RKO (cell line): ENCODE data around the gene POU2AF1.

ENCODE experiments used
- DNase-seq: peaks from one replicate; pipeline ENCODE4 v3.0.0-alpha.2; 2016; ENCODE audit warnings: low spot score

The POU2AF1 gene

DNA sequence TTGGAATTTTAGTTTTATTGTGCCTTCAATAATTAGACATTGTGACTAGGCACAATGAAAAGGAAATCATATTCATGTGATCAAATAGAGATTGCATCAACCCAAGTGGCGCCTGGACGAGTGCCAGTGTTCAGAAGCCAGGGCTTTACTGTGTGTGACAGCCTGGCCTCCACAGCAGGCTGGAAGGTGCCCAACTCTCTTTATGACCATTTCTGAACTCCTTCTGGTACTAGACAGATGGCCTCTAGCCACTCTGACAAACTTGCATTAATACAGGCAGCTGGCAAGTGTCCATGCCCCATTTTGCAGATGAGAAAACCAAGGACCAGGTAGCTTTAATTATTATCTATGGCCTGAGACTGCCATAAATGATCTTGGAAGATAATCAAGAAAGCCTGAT lies 8.3 kb upstream of the POU2AF1 start:
- DNase-seq, result no peak

DNA sequence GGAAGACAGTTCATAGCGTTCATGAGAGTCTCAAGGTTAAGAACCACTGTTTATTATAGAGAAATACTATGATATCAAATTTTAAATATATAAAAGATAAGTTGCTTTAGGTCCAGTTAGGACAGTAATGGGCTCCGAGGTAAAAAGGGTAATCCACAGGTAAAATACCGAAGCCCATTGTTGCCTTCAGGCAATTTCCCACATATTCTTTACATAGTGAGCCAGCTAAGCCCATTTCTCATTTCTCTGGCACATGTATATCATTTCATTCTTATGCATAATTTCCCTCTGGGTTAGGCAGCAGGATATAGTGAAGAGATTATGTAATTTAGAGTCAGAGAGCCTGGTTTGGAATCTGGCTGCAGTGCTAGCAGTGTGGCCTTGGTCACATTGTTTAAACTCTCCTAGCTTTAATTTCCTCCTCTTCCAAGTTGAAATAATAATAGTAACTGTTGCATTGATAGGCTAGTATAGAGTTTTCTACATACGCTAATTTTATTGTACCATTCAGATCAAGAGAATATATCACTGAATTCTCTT lies 7.6 kb upstream of the POU2AF1 start:
- no peak for DNase-seq

DNA sequence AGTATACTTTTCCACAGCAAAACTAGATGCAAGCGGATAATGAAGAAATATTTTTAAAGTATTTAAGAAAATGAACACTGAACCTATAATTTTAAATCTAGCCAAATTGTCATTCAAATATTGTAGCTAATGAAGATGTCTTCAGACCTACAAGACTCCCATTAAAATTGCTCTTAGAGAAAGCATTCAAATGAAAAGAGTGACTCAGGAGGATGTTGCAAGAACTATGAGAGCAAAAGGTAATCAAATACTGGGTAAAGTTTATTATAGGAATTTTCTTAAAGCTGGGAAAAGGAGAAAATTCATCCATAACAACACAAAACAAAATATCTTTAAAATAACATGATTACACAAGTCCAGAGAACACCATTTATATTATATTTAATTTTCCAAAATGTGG lies 5.4 kb upstream of the POU2AF1 start:
- DNase-seq, result no peak

DNA sequence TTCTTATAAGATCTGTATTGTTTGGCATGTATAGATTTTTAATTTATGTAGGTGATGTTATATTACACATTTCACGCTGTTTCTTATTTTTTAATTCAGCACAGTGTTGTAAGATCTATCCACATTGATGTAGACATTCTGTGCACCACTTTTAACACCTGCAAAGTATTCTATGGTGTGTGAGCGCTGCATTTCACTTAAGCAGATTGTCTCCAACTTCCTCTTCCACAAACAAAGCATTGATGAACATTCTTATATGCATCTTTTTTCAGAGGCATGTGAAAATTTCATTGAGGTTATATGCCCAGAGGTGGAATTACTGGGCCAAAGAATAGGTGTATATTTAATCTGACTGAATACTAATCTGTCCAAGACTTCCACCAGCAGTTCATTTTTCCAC lies 3.4 kb upstream of the POU2AF1 start:
- no peak for DNase-seq

DNA sequence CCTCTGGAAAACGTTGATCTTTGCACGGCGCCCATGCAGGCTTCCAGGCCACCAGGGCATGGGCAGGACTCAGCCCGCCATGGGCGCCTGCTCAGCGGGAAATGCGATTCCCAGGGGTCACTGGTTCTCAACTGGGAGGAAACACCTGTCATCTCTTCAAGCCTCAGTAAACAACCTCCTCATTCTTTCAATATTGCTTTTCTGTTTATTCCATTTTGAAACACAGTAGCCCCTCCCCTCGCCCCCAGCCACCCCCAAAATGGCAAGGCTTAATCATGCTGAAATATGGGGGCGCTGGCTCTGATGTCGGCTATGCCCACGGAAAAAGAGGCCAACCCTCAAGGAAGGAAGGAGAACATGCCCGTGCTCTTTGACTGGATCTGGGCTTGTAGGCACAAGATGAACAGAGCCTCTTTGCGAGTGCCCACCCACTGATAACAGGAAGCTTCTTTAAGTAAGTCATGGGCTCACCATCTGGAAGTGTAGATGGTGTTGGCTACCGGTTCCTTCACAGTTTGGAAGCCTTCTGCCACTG lies 594 bp upstream of the POU2AF1 start:
- no peak for DNase-seq

DNA sequence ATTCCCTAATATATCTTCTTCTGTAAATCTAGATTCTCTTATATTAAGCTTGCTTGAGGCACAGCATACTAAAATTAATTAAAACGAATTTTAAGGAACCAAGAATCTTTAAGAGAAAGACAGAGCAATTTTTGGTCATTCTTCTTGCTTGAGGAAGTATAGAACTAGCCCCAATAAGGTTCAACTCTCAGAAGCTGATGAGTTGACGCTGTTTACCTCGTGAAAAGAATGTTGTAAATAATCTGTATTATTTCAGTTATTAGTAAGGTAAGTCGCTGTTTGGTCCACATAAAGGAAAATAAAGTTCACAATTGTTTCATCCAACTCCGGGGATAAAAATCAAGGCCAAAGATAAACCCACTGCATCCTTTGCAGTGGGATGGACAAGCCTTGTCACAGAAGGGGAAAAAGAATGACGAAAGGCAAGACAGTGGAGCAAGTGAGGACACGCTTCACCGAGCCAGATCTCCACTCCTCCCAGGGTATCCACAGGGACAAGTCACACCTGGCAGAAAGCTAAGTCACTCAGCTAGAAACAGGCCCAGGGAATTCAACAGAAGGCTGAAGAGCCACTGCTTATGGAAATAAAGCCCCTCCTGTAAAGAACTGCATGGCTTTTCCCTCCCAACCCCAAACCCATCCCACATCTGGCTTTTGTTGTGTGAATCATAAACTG lies 752 bp downstream of the POU2AF1 start:
- no peak for DNase-seq

DNA sequence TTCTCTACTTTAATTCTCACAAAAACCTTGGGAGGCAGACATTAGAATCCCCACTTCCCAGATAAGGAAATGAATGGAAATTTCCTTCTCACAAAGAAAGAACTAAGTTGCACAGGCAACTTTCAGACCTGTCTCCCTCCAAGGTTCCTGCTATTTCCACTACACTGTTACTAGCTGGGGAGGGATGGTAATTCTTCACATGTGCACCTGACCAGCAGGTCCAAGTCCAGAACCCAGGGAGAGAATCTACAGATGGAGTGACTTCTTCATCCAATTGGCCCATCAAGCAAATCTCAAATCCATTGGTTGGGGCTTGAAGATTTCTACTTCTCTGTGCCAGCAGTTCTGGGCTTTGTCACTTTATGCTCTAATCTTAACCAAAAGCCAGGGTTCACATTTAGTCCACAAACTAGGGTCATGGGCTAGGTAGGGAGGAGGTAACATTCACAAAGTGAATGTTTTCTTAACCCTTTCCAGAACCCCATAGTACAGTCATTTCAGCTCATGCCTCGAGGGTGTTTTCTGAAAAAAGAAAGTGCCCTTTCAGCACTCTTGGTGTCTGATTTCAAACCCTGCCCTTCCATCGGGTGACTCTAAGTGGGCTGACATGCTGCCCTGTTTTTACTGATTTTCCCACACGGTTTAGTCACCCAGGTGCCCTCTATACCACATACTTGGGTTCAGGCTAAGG lies 2.7 kb downstream of the POU2AF1 start:
- no peak for DNase-seq

DNA sequence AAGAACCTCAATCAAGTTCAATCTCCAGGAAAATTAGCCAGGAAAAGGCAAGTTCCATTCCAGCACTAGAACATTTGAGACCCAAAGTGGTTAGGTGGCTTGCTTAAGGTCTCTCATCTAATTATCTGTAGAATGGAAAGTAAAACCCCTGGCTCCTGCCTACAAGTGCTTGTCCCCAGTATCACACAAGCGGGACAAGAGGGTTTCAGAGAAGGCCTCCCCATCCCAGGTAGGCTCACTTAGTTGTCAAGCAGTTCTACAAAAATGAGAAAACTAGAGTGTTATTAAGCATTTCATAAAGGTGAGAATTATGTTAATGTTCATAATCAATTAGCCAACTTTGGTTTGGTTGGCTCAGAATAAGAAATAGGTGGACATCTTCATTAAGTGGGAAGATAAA lies 5.5 kb downstream of the POU2AF1 start:
- DNase-seq, result no peak

DNA sequence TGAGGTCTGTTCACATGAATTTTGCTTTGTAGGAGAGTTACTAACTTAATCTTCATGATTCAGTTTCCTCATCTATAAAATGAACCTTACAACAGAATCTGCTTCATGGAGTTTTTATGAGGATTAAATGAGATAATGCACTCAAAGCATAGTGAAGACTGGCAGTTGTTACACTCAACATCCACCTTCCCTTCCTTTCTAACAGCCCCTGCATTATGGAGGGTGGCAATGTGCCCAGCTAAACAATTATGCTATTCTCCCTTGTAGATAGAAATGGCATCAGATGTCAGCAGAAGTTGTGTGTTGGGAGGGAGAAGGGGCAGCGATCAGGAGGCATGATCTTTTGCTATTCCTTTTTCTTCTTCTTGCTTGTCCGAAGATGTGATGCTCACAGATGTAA lies 6.5 kb downstream of the POU2AF1 start:
- no peak for DNase-seq

DNA sequence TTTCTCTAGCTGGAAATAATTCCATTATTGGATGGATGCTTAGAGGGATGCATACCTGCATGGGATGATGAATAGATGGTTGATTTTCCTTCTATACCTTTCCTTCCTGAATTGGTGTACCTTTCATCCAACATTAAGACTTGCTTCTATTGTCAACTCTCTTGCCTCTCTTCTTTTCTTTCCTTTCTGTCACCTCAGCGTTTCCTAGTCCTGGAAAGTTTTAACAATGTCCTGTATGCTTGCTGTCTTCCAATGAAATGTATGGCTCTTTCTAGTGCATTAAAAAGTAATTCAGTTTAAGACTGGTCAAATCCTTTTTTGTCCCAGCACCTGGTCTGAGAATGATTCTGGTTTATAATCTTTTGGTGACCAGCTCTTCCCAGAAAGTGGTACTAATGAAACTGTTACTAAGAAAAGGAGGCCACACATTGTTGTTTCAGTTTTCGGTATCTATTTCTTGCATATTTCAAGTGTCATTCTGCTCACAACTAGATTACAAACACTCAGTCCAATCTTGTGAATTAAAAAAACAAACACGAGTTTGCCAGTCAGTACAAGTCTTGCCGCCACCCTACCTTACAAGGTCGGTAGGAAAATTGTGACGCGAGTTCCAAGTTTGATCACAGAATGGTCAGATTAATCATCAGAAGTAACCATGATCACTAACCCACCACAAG lies 8.0 kb downstream of the POU2AF1 start:
- no peak for DNase-seq

DNA sequence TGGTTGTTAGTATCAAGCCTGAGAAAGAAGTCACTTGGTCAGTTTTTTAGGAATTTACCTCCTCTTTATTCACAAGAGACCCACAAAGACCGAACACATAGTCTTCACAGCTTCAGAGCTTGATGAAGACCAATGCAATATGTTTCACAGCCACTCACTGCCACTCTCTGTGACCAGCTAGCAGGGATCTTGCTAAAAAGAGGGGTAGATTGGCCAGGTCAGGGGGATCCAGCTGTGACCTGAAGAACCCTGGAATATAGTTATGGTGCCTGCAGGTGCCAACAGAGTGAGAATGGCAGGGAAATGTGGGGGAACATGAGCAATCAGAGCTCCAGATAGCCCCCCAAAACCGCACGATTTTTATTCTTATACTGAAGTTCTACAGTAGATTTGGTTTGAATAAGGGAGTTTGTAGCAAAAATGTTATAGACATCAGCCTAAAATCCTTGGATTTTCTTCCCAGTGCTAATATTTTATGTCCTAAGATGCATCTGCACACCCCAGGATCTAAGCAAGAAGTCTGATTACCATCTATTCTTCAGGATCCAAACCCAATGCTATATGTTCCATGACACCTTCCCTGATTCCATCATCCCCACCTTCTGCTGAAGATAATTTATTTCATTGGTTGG lies 8.7 kb downstream of the POU2AF1 start:
- no peak for DNase-seq

DNA sequence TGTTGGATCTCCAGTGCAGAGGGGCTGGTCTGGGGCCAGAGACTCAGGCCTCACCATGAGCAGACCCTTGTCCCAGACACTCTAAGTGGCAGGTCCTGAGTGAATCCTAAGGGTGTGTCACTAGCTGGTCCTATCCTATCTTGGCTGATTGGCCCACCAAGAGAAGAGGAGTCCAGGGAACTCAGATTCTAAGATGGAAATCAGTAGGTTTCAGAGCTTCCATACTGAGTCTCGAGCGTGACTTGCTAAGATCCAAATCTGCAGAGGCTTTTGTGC lies 10.9 kb downstream of the POU2AF1 start:
- DNase-seq, result no peak

DNA sequence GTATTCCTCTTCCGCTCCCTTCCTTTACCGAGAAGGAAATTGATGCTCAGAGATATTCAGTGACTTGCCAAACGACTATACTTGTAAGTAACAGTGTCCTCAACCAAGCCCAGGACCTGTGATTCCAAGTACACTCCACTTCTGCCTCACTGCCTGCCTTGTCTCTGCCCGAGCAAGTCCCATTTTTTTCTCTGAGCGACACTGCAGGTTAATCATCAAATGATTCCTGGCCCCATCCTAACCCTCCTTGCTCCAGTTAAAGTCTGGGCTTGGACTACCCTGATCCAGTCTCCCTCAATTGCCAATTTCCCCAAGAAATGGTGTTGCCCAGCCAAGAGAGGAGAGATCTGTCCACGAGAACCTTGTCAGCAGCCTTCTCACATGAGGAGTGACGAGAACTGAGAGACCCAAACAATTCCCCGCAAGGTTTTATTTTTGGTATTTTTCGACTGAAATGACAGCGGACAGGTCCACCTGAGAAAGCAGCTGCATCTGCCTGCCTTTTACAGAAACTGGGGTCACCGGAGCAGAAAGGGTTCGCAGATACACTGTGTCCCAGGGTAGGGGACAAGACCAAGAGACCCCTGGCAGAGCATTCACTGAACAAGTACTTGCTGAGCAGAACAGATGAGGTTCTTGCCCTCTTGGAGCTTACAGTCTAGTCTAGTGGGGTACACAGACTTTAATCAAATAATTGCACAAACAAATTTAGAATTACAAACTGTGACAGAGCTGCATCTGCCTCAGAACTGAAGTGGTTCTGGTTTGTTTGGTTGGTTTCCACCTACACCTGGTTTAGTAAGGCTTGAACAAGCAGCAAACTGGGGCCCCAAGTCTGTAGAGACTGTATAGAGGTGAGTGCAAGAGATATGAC lies 11.4 kb downstream of the POU2AF1 start:
- no peak for DNase-seq

DNA sequence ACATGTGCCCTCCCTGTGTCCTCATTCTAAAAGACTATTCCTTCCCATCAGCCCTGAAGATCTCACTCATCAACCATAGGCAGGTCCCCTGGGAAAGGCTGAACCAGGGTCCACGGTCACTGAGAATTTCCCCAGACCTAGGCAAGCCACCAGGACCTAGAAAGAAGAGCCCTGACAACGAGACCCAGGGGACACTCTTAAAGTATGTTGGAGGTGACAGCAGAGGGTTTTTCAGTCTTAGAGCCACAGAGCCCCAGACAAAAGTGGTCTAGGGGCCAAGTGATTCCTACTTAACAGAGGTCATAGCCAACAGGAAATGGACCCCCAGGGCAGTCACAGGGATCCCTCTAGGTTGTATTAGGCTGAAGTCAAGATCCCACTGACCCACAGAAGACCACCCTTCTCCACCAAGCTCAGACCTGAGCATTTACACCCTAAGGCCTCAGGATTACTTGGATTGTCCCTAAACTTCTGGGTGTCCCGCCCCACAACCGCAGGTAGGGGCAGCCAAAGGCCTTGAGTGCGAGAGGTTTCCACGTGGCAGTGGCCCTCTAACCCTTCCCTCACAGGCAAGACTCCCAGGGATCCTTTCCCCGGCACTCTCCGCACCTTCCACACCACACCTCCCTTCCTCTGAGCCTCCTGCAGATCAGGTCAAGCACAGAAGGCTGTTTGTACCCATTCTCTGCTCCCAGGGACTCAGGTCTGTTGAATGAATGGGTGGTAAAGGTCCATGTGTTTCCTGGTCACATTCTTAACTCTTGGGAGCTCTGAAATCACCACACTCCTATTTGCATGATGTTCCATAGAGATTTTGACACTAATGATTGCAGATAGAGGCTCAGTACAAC lies 12.3 kb downstream of the POU2AF1 start:
- DNase-seq, result no peak

DNA sequence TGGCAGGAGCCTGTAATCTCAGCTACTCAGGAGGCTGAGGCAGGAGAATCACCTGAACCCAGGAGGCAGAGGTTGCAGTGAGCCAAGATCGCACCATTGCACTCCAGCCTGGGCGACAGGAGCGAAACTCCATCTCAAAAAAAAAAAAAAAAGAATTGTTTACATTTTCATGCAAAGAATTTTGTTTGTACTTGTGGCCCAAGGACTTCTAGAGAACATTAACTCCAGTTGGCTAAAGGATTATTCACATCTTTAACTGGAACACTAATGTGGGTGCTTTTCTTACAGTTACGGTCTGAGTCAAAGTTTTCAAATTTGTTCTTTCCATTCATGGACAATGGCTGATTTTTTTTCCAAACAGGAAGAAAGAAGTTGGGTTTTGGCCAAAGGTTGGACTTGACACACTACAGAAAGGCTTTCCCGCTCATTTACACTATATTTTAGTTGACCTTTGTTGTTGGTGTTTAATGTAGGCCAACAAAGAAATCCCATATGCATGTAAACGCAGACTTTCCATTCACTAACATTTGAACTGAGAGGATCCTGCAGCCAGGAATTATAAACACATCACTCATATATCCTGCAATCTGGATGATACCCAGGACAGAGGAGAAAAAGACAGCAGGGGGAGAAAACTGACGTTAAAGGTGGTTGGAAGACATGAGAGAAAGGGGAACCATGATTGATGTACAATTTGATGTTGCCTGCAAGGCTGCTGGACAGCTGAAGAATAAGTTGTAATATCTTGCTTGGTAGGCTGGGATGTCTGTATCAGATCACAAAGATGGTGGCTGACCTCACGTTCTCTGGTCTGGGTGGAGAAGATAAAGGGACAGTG lies 13.1 kb downstream of the POU2AF1 start:
- no peak for DNase-seq

DNA sequence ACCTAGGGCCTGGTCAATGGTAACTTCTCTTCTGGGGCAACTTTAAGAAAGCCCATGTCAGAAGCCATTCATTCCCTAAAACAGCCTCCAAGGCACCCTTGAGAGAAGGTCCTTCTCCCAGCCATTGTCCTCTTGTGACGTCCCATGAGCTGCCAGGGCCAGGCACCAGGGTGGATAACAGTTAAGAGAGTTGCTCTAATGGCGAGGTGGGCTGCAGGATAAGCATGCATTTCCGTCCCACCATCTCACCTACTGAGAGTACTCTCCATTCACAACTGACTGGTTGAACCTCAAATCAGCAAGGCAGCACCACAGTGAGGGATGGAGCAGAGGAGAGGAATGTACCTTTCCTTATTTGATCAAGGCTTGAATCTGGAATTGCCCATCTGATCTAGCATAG lies 14.6 kb downstream of the POU2AF1 start:
- no peak for DNase-seq

DNA sequence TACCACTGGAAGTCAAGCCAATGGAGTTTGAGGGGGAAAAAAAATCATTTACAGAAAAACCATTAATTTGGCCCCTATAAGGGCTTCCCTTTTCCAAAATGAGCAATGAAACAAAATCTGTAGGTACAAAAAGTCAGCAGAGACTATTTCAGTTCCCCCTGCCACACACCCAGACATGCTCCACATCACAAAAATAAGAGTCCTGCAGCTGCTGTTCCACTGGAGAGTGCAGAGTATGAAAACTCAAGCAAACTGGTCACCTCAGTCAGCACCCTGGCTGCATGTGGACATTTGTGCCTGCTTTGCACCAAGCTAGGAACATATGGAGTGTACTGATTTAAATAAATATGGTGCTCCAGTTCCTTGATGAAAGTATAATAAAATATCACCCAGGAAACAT lies 15.1 kb downstream of the POU2AF1 start:
- no peak for DNase-seq

DNA sequence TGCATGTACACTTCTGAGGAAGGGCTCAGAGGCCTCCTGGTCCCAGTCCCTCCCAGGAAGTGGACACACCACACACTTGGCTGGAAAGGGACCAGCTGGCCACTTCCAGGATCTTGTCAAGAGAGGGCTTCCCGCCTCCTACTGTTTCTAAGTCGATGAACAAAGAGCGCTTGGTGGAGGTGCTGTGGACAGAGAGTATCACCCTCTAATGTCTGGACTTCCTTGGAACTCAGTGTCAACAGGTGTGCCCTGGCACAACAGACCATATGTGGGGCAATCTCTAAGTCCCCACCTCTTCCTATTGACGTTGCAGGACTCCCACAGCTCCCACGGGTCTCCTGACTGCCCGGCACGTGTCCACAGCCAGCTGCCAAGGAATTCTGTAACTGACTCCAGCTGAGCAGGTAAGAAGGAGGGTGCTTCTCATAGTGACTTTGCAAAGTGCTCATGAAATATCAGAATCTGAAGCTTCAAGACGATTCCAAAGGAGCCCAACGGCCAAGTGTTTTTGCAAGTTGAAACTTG lies 16.1 kb downstream of the POU2AF1 start:
- no peak for DNase-seq

DNA sequence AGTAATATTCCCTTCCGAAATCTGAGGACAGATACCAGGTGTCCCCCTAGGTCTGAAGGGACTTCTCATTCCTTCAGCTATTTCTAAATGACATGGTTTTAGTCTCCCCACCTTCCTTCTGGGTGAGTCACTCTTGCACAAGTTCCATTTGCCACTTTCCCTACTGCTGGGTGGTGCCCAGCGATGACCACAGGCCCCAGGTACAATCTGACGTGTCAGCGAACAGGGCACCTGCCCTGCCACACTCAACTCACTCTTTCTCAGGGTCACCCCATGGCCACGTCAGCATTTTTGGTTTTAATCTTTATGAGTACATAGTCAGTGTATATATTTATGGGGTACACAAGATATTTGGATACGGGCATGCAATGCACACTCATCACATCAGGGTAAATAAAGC lies 17.2 kb downstream of the POU2AF1 start:
- DNase-seq, result no peak
